Measurements from ENCODE around the gene AMOT. TPM values are rescaled to one million over a fixed set of nuclear protein-coding genes. Genes with fewer than 3 reads are reported as not detected.

The AMOT gene
- total and polyA plus RNA-seq, 2 experiments from 2014 or later, result 2.1 to 5.4 TPM

GRCh38 chrX:112851806-112852205, 11.2 kb upstream of the AMOT start:
- H3K36me3 Mint-ChIP-seq (ENCODE audit: low read depth), result no peaks in the 10 kb centered on the region; the same call in 2 of the 3 replicates
- no peaks in the 10 kb centered on the region for H4K20me1 ChIP-seq (replicated peaks; ENCODE audit: insufficient read depth)
- DNase-seq (ENCODE audit: low spot score), result no peak
- no peak overlapping the region for H3K27ac Mint-ChIP-seq
- H3K9me3 Mint-ChIP-seq, result no peaks in the 10 kb centered on the region
- ATAC-seq, result no peak
- H3K4me1 Mint-ChIP-seq, result peaks cover 17% of the 10 kb centered on the region
- peaks cover 1% of the 10 kb centered on the region for H3K27me3 Mint-ChIP-seq (ENCODE audit: insufficient read depth, low read depth, poor library complexity)
- H3K4me2 ChIP-seq, result no peak overlapping the region
- H3K4me3 ChIP-seq, result no peak overlapping the region
- H2AFZ ChIP-seq, result no peak overlapping the region
- no peaks in the 10 kb centered on the region for H3K27me3 ChIP-seq (ENCODE audit: insufficient read depth)
- H3K9me2 ChIP-seq (ENCODE audit: insufficient read depth), result no peaks in the 10 kb centered on the region
- no peak for TF ChIP-seq CTCF (conservative IDR thresholded peaks at IDR 0.05; ENCODE audit: low read depth in 2 of 2)
- no peak for TF ChIP-seq EZH2 (IDR thresholded peaks at IDR 0.05; ENCODE audit: low read depth, unreplicated experiment)
- no peak for TF ChIP-seq NANOG (IDR thresholded peaks at IDR 0.05; ENCODE audit: borderline replicate concordance)
- no peak for TF ChIP-seq CREB1 (CRISPR knock-in tag; IDR thresholded peaks at IDR 0.05; ENCODE audit: low read depth)
- TF ChIP-seq ZNF114 (CRISPR knock-in tag; IDR thresholded peaks at IDR 0.05), result no peak
- TF ChIP-seq ETS1 (IDR thresholded peaks at IDR 0.05), result no peak
- TF ChIP-seq REST (IDR thresholded peaks at IDR 0.05; ENCODE audit: unreplicated experiment), result no peak
- no peak for TF ChIP-seq ZNF462 (CRISPR knock-in tag; IDR thresholded peaks at IDR 0.05)
- TF ChIP-seq JUNB (IDR thresholded peaks at IDR 0.05; ENCODE audit: unreplicated experiment), result no peak
- TF ChIP-seq EZH2phosphoT487 (IDR thresholded peaks at IDR 0.05; ENCODE audit: unreplicated experiment), result no peak
- TF ChIP-seq STAT1 (IDR thresholded peaks at IDR 0.05; ENCODE audit: unreplicated experiment), result no peak
- TF ChIP-seq ZNF331 (CRISPR knock-in tag; IDR thresholded peaks at IDR 0.05; ENCODE audit: low read depth), result no peak
- no peak for TF ChIP-seq POLR2AphosphoS5 (IDR thresholded peaks at IDR 0.05; ENCODE audit: low read depth)
- no peaks in the 10 kb centered on the region for H3K79me2 ChIP-seq (replicated peaks; ENCODE audit: insufficient read depth)
- no peak overlapping the region for H3K4me3 Mint-ChIP-seq
- no peaks in the 10 kb centered on the region for H3F3A ChIP-seq (replicated peaks; ENCODE audit: low read depth)
- no peaks in the 10 kb centered on the region for H3K36me3 ChIP-seq (ENCODE audit: insufficient read depth)
- no peaks in the 10 kb centered on the region for H3K4me1 ChIP-seq (ENCODE audit: insufficient read depth)
- no peak overlapping the region for H3K27ac ChIP-seq (ENCODE audit: low read depth)

Data from GM23338 (cell line).